Measurements from ENCODE around the gene WSCD2.

Gene WSCD2

GRCh38 chr12:108150436-108150835 is 21.3 kb downstream of the WSCD2 start:
- H3K4me3 ChIP-seq (ENCODE audit: low read depth in 1 of 2, low read length in 1 of 2): no peak overlapping the region
- no peaks in the 10 kb centered on the region for H3K27me3 ChIP-seq
- H3K4me1 ChIP-seq (ENCODE audit: control insufficient read depth in 1 of 2, insufficient read depth in 1 of 2, low read depth in 1 of 2, low read length in 1 of 2): no peaks in the 10 kb centered on the region
- H3K27ac ChIP-seq: no peak overlapping the region
- H3K36me3 ChIP-seq: no peaks in the 10 kb centered on the region
- H3K9me3 ChIP-seq: no peaks in the 10 kb centered on the region
- TF ChIP-seq CTCF (IDR thresholded peaks at IDR 0.05): no peak

- Histone ChIP-seq H3K9me3 (no peaks in the 10 kb centered on the region), H3K27me3 (no peaks in the 10 kb centered on the region)
- TF ChIP-seq CTCF (IDR thresholded peaks at IDR 0.05): no peak
Measured at GRCh38 chr12:108151533-108152169, 22.6 kb downstream of the WSCD2 start.

GRCh38 chr12:108152170-108152538 is 23.1 kb downstream of the WSCD2 start:
- Histone ChIP-seq H3K27me3 (no peaks in the 10 kb centered on the region), H3K4me3 (ENCODE audit: low read depth in 1 of 2, low read length in 1 of 2) (no peak overlapping the region), H3K9me3 (no peaks in the 10 kb centered on the region), H3K27ac (no peak overlapping the region), H3K36me3 (no peaks in the 10 kb centered on the region), H3K4me1 (ENCODE audit: control insufficient read depth in 1 of 2, insufficient read depth in 1 of 2, low read depth in 1 of 2, low read length in 1 of 2) (no peaks in the 10 kb centered on the region)
- TF ChIP-seq CTCF (IDR thresholded peaks at IDR 0.05): no peak

More at GRCh38 chr12:108151533-108152169, 22.6 kb downstream of the WSCD2 start:
- Histone ChIP-seq H3K27ac (no peak overlapping the region), H3K36me3 (no peaks in the 10 kb centered on the region), H3K4me1 (ENCODE audit: control insufficient read depth in 1 of 2, insufficient read depth in 1 of 2, low read depth in 1 of 2, low read length in 1 of 2) (no peaks in the 10 kb centered on the region), H3K4me3 (ENCODE audit: low read depth in 1 of 2, low read length in 1 of 2) (no peak overlapping the region)

GRCh38 chr12:108156717-108157116 is 27.6 kb downstream of the WSCD2 start:
- Histone ChIP-seq H3K9me3 (no peaks in the 10 kb centered on the region), H3K4me3 (ENCODE audit: low read depth in 1 of 2, low read length in 1 of 2) (no peak overlapping the region), H3K4me1 (ENCODE audit: control insufficient read depth in 1 of 2, insufficient read depth in 1 of 2, low read depth in 1 of 2, low read length in 1 of 2) (no peaks in the 10 kb centered on the region), H3K27ac (no peak overlapping the region), H3K36me3 (no peaks in the 10 kb centered on the region), H3K27me3 (no peaks in the 10 kb centered on the region)
- TF ChIP-seq CTCF (IDR thresholded peaks at IDR 0.05): no peak

GRCh38 chr12:108157870-108158459 is 28.9 kb downstream of the WSCD2 start:
- Histone ChIP-seq H3K9me3 (no peaks in the 10 kb centered on the region), H3K27me3 (no peaks in the 10 kb centered on the region), H3K36me3 (no peaks in the 10 kb centered on the region), H3K27ac (no peak overlapping the region), H3K4me1 (ENCODE audit: control insufficient read depth in 1 of 2, insufficient read depth in 1 of 2, low read depth in 1 of 2, low read length in 1 of 2) (no peaks in the 10 kb centered on the region), H3K4me3 (ENCODE audit: low read depth in 1 of 2, low read length in 1 of 2) (no peak overlapping the region)
- no peak for TF ChIP-seq CTCF (IDR thresholded peaks at IDR 0.05)
